GM04503 (cell line): ENCODE measurements around the gene RNASE11.
"Not testable (repeated sequence)": the region's sequence is repeated elsewhere in the genome, so short reads cannot be mapped to it uniquely, and the experiment has no call there.

Source experiments
- DNase-seq: peaks from one replicate; pipeline ENCODE4 v3.0.0-alpha.2; 2012; ENCODE audit warnings: low read depth

Gene RNASE11

DNA sequence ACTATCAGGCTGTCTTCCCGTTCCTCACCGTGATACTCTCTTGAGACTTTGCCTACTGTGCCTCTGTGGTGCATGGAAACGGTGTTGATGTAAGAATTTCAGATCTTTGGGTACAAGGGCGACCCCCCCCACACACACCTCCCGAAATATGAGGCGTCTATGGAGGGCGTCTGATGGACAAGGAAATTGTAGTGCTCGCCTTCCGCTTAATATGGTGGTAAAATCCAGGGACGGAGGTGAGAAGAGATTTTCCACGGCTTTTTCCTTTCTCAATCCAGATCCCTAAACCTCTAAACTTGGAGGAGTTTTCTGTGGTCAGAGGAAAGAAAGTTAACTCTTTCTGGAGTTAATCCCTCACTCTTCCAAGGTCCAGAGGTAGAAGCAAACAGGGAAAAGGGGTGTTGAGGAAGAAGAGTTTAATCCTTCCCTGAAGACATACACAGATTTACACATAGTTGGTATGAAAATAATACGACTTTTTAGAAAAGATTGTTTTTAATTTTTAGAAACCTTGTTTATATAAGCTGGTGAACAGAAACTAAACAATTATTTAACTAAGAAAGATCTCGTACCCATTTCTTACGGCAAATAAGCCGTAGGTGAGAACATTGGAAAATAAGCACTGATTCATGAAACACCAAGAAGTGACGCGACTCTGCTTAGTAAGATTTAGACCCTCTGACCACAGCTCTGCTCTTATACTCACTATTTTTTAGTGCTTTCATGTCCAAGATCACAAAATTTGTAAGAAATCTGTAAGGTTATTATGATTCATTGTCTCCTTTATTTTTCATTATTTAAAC is 26.4 kb upstream of the RNASE11 start:
- DNase-seq: no peak

DNA sequence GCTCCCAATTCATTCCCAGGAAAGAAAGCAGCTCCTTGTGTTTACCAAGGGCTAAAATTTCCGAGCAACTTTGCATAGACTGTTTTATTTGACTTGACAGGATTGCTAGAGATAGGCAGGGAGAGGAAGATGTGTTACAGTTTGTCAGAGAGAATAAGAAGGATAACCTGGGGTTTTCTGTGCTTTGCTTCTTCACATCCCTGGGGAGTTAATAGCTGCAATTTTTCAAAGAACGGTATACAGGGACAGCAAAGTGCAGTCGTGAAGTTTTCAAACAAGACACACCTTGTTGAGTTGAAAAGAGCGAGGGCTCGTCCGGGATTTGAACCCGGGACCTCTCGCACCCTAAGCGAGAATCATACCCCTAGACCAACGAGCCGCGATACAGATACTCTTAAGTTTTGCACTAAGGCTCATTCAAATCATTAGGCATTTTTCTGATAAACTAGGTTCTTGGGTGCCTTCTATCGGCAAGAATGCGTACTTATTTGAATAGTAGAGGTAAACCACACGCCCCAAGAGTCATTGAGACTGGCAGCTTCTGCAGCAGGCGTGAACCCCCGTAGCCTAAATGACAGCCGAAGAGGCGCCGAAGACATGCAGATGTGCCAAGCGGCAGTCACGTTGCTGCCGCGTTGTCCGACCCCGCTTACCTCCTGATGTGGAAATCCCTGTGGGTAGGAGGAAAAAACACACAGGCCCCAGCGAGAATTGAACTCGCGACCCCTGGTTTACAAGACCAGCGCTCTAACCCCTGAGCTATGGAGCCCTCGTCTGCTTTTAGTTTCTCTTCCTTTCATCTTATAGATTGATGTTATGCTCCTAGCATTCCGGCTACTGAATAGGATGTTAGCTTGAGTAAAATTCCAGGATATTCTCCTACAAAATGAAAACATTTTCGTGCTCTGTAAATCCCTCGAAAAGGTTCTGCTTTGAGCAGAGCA is 25.6 kb upstream of the RNASE11 start:
- DNase-seq: peak; percentile 90

DNA sequence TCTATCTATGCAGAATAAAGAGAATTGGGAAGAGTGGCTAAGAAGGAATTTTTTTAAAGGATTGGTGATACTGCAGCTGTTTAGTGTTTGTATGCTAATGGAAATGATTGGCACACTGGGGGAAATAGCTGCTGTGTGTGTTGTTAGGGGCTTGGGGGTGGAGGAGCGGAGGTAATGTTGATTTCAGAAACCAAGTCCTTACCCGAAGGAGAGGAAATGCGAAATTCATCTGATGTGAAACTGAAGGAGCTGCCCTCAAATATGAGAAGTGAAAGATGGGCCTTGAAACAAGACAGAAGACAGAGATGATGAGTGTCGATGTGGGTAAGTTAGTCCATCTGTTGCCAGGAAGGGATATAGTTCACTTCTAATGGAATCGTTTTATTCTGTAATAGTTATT is 24.6 kb upstream of the RNASE11 start:
- DNase-seq: no peak

DNA sequence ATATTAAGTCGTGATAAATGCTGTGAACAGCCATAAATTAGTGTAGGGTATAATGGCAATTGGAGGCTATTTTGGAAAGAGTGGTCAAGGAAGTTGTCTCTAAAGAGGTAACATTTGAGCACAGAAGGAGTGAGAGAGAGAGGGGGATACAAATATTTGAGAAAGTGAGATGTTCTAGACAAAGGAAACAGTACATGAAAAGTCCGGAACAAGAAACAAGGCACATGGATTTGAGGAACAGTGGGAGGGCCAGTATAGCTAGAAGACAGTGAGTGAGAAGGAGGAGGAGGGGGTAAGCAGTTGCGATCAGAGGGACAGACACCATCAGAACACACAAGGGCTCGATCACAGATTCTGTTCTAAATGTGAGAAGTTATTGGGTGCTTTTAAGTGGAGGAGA is 23.5 kb upstream of the RNASE11 start:
- DNase-seq: no peak

DNA sequence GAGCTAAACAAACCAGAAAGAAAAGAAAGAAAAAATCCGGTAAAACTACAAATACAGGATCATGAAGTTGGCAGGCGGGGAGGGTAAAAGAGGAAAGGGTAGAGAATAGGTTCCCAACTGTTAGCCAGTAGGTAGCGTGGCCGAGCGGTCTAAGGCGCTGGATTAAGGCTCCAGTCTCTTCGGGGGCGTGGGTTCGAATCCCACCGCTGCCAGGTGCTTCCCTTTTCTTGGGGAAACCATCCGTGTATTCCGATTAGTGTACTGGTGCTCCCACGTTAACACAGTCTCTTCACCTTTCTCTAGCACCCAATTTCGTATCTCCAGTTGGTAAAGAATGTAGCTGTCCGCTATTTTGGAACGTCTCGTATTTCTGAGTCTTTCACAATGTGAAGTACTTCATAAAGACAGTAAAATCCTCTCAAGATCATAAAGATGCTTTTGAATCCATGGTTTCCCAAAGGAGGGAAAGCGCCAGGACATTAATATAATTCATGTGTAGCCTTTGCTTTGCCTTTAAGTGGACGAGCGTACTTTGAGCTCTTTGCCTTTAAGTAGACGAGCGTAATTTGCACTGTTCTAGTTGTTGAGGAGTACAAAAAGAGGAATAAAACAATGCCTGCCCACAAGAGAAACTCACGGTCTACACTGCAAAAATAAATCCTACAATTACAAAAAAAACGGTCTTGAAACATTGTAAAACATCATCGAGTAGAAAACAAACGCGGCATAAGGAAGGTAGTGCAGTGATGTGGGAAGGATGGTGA is 22.4 kb upstream of the RNASE11 start:
- DNase-seq: no peak

DNA sequence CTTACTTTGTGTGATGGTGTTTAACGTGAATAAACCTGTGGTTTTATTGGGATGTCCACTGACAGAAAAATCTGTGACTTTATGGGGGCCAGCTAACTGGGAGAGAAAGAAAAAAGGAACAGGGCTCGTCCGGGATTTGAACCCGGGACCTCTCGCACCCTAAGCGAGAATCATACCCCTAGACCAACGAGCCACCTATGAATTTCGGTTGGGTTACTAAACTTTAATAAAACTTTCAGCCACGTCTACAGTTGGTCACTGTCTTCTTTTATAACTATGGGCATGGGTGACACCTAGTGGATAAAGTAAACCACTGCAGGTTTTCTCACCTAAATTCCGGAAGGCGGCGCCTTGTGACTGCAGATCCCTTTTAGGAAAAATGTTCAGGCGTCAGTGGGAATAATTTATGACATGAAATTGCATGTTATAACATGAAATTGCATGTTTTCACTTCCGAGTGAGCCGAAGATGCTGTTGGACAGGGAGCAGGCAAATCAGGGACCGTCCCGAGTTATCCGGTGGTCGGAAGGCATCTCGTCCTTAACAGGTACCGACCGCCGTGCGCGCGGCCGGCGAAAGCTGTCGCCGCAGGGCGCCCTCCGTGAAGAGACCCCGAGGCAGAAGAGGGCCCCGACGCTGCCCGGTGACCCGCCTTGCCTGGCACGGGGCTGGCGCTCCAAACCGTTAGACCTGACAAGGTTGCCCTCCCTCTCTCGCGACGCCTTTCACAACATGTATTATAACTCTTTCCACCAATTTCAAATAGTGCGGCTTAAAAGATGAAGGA is 21.6 kb upstream of the RNASE11 start:
- no peak for DNase-seq

DNA sequence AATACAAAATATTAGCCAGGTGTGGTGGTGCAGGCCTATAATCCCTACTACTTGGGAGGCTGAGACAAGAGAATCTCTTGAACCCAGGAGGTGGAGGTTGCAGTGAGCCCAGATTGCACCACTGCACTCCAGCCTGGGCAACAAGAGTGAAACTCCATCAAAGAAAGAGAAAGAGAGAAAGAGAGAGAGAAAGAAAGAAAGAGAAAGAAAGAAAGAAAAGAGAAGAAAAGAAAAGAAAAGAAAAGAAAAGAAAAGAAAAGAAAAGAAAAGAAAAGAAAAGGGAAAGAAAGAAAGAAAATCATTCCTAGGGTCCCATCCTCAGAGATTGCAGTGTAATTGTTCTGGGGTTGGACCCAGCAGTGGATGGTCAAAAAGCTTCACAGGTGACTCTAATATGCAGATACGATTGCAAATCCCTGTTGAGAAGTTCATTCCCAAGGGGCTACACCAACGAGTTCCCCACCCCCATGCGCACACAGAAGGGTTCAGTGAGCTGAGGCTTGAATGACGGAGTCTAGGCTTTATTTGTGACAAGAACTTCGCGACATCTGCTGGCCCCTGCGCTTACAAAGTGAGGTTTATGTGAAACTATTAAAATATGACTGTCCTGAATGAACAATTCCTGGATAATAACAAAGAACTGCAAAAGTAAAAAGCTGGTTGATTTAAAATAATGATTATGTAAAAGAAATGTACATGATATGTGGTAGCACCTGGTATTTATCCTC is 20.7 kb upstream of the RNASE11 start:
- DNase-seq: no peak

DNA sequence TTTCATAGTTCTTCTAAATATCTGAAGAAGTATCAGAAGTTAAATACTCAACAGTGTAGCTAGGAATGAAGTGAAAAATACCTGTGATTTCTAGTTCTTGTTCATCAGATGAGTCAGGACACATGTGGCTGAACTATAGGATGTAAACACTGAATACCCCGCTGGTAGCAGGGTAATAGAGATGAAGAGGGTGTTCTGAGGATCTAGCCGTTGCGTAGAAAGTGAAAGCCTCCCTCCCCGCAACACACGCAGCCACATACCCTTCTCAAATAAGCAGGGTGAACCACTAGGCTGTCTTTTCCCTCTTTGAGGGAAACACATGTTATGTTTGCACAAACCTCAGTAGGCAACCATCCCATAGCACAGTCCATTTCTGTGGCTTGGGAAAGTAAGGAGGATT is 19.8 kb upstream of the RNASE11 start:
- no peak for DNase-seq

DNA sequence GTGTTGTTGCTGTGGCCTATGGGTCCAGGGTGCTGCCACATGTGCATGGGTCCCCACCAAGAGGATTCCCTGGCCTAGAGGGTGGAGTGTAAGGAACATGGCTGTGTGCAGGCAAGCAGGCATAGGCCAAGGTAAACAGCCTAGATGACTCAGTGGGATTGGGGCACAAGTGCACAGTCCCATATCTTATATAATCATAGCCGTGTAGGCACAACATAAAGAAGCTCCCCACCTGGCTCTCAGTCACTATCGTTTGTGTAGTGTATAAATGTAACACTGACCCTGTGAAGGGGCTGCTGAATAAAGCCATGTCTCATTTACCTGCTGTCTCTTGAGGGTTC is 19.1 kb upstream of the RNASE11 start:
- no peak for DNase-seq

- DNase-seq: no peak
These were observed 18.5 kb upstream of the RNASE11 start for GRCh38 chr14:20606190-20606901.

- DNase-seq: no peak
These were observed 16.3 kb upstream of the RNASE11 start for GRCh38 chr14:20603813-20604690.

GRCh38 chr14:20602583-20602982 is 14.8 kb upstream of the RNASE11 start:
- no peak for DNase-seq

DNA sequence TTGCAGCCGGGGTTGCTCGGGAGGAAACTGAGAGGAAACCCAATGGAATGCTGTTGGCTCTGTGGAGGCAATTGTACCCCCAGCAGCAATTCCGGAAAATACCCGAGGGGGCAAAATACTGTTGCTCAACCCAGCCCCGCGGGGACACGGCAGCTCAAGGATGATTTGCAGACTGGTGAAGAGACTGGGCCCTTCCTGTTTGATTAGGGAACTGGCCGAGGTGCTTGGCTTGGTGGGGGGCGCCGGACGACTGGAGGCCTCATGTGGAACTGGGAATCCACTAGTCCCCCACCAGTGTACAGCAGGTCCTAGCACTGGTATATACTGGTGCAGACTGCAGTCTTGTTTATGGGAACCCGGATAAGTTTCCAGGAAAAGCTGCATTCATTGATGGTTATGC is 13.7 kb upstream of the RNASE11 start:
- no peak for DNase-seq

DNA sequence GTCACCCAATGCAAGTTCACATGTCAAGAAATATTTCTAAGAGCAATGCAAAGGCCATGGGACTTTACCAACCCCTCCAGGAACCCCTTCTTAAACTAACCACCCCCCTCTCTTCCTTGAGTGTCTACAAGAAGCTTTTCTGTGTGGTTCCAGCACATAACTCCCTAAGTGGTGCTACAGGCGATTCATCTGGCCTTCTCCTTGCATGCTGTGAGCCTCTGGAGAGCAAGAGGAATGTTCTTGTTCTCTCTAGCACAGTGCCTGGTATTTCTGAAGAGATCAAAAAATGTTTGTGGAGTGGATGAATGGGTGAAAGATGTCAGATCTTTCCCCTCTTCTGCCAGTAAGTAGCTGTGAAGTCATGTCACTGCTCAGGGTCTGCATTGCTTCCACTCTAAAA is 9.3 kb upstream of the RNASE11 start:
- DNase-seq: no peak

GRCh38 chr14:20595726-20596125 is 7.9 kb upstream of the RNASE11 start:
- DNase-seq: not testable (repeated sequence)

GRCh38 chr14:20592574-20592973 is 4.8 kb upstream of the RNASE11 start:
- no peak for DNase-seq

GRCh38 chr14:20591235-20591634 is 3.4 kb upstream of the RNASE11 start, which contains the start of gene RNASE12:
TSS of gene RNASE12 (minus strand) at chr14:20591376. CDS start at chr14:20590723, 653 bp downstream.
- DNase-seq: no peak

DNA sequence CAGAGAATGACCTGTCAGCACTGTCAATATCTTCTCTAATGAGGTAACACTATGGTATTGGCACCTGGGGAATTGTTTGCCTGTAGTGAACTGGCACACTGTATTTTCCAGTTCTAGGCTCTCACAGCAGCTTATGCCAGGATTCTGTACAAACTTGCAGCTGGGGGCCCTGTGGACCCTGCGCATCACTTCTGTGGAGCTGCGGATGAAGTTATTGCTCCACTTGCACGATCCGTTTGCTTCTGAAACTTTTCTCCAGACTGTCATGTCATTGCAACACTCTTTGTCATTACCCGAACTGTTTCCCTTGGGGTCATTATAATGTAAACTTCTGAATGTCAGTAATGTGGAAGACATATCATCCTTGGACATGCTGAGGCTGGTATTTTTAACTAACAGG is 3.9 kb downstream of the RNASE11 start:
- no peak for DNase-seq

DNA sequence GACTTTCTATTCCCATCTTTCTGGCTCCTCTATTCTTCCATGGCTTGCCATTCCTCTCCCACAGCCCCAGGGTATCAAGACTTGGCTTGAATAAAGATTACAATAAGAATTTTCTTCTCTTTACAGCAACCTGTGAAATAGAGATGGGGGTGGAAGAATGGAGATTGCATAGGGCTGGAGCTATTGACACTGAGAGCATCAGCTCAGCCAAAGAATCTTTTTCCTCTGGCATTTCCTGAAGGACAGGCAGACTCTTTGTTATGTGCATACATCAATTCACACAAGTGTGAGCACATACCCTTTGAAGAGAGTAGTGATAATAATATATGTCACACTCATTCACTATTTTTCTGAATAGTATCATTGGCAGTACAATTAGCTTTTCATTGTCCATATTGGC is 4.7 kb downstream of the RNASE11 start:
- no peak for DNase-seq
